RWPE1 (cell line): ENCODE results near the gene HBM.

Experiments
- CTCF ChIA-PET: fragments of 350-600 bp; sonication (Branson Sonifier 250); formaldehyde crosslinking; extraction: SDS; loops from one replicate; lab custom pipeline; 2021; lab: Yijun Ruan, JAX
- POLR2A ChIA-PET: fragments of 400-600 bp; formaldehyde crosslinking; extraction: SDS; loops from one replicate; lab custom pipeline; 2020; ENCODE audit warnings: antibody characterized with exemption; ENCODE audit not compliant: low non-redundant PET; lab: Yijun Ruan, JAX
- DNase-seq: peaks from one replicate; pipeline ENCODE4 v3.0.0; 2012; ENCODE audit warnings: low spot score
- H3K27ac ChIP-seq: fragments of 450-650 bp; 2 replicates; pipeline ENCODE4 v1.5.1; 2017
- CTCF ChIP-seq: fragments of 450-650 bp; conservative IDR thresholded peaks from 2 replicates; pipeline ENCODE4 v1.5.1; 2017; ENCODE audit warnings: low read depth, mild to moderate bottlenecking

HBM gene

GRCh38 chr16:185213-185612 lies 19.4 kb downstream of the HBM start:
- no peak for TF ChIP-seq CTCF
- H3K27ac ChIP-seq = no peak overlapping the region
- POLR2A ChIA-PET = no interaction called here
- CTCF ChIA-PET = interaction anchor here (0.6 kb wide), 1 partner anchor 79 kb away, joined by 3 read pairs; no protein-coding TSS in a partner anchor
- DNase-seq = no peak

DNA sequence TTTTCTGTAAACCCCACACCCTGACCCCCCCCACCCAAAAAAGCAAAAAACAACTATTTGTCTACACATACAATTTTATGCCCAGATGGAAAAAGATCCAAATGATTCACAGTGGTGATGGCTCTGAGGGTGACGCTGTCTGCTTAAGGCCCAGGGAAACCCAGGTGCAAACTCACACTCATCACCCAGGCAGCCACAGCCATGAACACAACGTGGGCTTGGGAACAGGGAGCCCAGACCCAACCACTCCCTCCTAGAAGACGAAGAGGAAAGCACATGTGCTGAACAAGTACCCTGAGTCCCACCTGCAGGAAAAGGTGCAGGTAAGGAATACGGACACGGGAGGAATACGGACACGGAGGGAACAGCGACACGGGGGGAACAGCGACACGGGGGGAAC lies 19.9 kb downstream of the HBM start:
- ChIA-PET CTCF (no interaction called here), POLR2A (no interaction called here)
- no peak overlapping the region for H3K27ac ChIP-seq
- TF ChIP-seq CTCF = no peak
- no peak for DNase-seq

- peak overlapping the region; percentile 10; the same call in 1 of the 2 replicates for H3K27ac ChIP-seq
- TF ChIP-seq CTCF = no peak
- CTCF ChIA-PET = interaction anchor here (0.6 to 1.4 kb wide), 2 partner anchors 80 to 175 kb away, joined by 3 to 5 read pairs; no protein-coding TSS in a partner anchor
- no peak for DNase-seq
- POLR2A ChIA-PET = no interaction called here
These were observed 21.6 kb downstream of the HBM start for GRCh38 chr16:187330-187729.

DNA sequence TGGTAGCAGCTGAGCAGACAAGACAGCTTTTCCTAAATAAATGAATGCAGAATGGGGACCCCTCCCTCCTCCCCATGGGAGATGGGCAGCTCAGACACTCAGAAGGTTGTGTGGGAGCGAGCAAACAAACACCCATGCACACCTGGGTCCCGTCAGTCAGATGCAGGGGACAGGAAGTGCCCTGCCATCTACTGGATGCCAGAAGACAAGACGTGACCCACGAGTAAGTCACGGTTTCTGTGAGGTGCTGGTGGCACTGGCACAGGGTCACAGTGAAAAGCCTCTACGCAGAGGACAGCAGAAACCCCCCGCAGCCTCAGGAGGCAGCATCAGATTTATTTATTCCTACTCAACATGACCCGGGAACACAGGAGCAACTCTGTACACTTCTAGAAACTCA lies 22.9 kb downstream of the HBM start:
- POLR2A ChIA-PET = no interaction called here
- TF ChIP-seq CTCF = no peak; the same call in 1 of the 2 replicates
- no peak for DNase-seq
- peak overlapping the region; percentile 30; the same call in 1 of the 2 replicates for H3K27ac ChIP-seq
- CTCF ChIA-PET = interaction anchor here (0.5 to 1.4 kb wide), 8 partner anchors 13 to 173 kb away, joined by 3 to 9 read pairs (median 4); no protein-coding TSS in a partner anchor

GRCh38 chr16:189604-190186 lies 23.9 kb downstream of the HBM start:
- DNase-seq = no peak
- ChIA-PET POLR2A (no interaction called here), CTCF (no interaction called here)
- no peak for TF ChIP-seq CTCF
- H3K27ac ChIP-seq = no peak overlapping the region

GRCh38 chr16:191831-192230 lies 26.1 kb downstream of the HBM start:
- ChIA-PET POLR2A (no interaction called here), CTCF (interaction anchor here (0.9 kb wide), 2 partner anchors 10 to 170 kb away, joined by 3 to 6 read pairs; no protein-coding TSS in a partner anchor)
- no peak for TF ChIP-seq CTCF
- DNase-seq = no peak
- H3K27ac ChIP-seq = peak overlapping the region; percentile 29
